ENCODE measurements around the gene HGD.

DNA sequence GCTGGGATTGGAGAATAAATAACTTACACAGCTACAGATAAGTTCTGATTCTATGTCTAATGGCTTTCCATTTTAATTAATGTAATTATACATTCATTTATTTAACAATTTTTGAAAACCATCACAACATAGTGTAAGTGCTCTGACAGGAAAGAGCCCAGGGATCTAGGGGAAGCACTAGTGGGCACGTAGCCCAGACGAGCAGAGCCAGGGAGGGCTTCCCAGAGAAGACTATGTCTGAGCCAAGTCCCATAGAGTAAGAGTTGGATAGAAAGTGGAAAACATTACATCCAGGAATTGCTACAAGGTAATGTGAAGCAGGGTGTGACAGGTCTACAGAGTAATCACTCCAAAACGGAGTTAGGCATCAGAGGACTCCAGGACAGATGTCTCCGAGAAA lies 2.9 kb upstream of the HGD start:
- TF ChIP-seq NFXL1 (IDR thresholded peaks at IDR 0.05; ENCODE audit: borderline replicate concordance) (no peak), PAX5 (IDR thresholded peaks at IDR 0.05; ENCODE audit: borderline replicate concordance, low read depth, low read length) (no peak), TAF1 (IDR thresholded peaks at IDR 0.05; ENCODE audit: borderline replicate concordance, low read depth, low read length) (no peak), JUNB (IDR thresholded peaks at IDR 0.05) (no peak), EZH2 (IDR thresholded peaks at IDR 0.05; ENCODE audit: borderline replicate concordance, control insufficient read depth, low read depth, low read length) (no peak), YY1 (IDR thresholded peaks at IDR 0.05; ENCODE audit: low read depth, low read length) (no peak)
- TF ChIP-seq, protein P1, sequence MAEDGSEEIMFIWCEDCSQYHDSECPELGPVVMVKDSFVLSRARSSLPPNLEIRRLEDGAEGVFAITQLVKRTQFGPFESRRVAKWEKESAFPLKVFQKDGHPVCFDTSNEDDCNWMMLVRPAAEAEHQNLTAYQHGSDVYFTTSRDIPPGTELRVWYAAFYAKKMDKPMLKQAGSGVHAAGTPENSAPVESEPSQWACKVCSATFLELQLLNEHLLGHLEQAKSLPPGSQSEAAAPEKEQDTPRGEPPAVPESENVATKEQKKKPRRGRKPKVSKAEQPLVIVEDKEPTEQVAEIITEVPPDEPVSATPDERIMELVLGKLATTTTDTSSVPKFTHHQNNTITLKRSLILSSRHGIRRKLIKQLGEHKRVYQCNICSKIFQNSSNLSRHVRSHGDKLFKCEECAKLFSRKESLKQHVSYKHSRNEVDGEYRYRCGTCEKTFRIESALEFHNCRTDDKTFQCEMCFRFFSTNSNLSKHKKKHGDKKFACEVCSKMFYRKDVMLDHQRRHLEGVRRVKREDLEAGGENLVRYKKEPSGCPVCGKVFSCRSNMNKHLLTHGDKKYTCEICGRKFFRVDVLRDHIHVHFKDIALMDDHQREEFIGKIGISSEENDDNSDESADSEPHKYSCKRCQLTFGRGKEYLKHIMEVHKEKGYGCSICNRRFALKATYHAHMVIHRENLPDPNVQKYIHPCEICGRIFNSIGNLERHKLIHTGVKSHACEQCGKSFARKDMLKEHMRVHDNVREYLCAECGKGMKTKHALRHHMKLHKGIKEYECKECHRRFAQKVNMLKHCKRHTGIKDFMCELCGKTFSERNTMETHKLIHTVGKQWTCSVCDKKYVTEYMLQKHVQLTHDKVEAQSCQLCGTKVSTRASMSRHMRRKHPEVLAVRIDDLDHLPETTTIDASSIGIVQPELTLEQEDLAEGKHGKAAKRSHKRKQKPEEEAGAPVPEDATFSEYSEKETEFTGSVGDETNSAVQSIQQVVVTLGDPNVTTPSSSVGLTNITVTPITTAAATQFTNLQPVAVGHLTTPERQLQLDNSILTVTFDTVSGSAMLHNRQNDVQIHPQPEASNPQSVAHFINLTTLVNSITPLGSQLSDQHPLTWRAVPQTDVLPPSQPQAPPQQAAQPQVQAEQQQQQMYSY (CRISPR knock-in tag; IDR thresholded peaks at IDR 0.05), result no peak
- TF ChIP-seq, protein P2, sequence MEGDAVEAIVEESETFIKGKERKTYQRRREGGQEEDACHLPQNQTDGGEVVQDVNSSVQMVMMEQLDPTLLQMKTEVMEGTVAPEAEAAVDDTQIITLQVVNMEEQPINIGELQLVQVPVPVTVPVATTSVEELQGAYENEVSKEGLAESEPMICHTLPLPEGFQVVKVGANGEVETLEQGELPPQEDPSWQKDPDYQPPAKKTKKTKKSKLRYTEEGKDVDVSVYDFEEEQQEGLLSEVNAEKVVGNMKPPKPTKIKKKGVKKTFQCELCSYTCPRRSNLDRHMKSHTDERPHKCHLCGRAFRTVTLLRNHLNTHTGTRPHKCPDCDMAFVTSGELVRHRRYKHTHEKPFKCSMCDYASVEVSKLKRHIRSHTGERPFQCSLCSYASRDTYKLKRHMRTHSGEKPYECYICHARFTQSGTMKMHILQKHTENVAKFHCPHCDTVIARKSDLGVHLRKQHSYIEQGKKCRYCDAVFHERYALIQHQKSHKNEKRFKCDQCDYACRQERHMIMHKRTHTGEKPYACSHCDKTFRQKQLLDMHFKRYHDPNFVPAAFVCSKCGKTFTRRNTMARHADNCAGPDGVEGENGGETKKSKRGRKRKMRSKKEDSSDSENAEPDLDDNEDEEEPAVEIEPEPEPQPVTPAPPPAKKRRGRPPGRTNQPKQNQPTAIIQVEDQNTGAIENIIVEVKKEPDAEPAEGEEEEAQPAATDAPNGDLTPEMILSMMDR (IDR thresholded peaks at IDR 0.05 in 2 of 3, conservative IDR thresholded peaks at IDR 0.05 in 1 of 3; ENCODE audit: control insufficient read depth in 2 of 3, extremely low read depth in 1 of 3, insufficient read depth in 1 of 3, low read depth in 3 of 3, low read length in 3 of 3), result no peak

All from GM12878 (cell line).